Natural killer cell (primary cell): ENCODE results near the gene DLL4. TPM values are rescaled to one million over a fixed set of nuclear protein-coding genes. Genes with fewer than 3 reads are reported as not detected.

Source experiments
- ATAC-seq, 3 donors: fragments of 150-1000 bp in 2 of 3; fragments of 200-7000 bp in 1 of 3; cut with Tn5 transposase; 1 replicate in 1 of 3; 2 replicates in 2 of 3; pipeline ENCODE4 v1.10.0; 2021; ENCODE audit warnings: mild to moderate bottlenecking in 2 of 3, moderate library complexity in 2 of 3
- DNase-seq, 2 donors: peaks; one replicate each; pipeline versions ENCODE4 v3.0.0 to v3.0.0-alpha.2; 2013 to 2021; ENCODE audit warnings: mixed read lengths in 1 of 2
- H3K27ac ChIP-seq: one replicate; pipeline ENCODE4 v1.5.1; 2013; ENCODE audit warnings: mild to moderate bottlenecking, low read length
- H3K27me3 ChIP-seq: one replicate; pipeline ENCODE4 v1.6.1; 2013; ENCODE audit warnings: low read length; ENCODE audit not compliant: control insufficient read depth, insufficient read depth
- H3K36me3 ChIP-seq: one replicate; pipeline ENCODE4 v1.6.1; 2013; ENCODE audit warnings: low read length; ENCODE audit not compliant: control insufficient read depth, insufficient read depth
- H3K4me1 ChIP-seq: one replicate; pipeline ENCODE4 v1.6.1; 2013; ENCODE audit warnings: low read length; ENCODE audit not compliant: control insufficient read depth, insufficient read depth
- H3K4me3 ChIP-seq: one replicate; pipeline ENCODE4 v1.5.1; 2013; ENCODE audit warnings: low read length
- H3K9me3 ChIP-seq: one replicate; pipeline ENCODE4 v1.6.1; 2013; ENCODE audit warnings: low read length; ENCODE audit not compliant: control insufficient read depth, insufficient read depth
- H3K27ac Mint-ChIP-seq, 2 donors: one replicate each; pipeline ENCODE4 v1.8.0; 2022; ENCODE audit warnings: mild to moderate bottlenecking in 2 of 2, mixed read lengths in 2 of 2, moderate library complexity in 1 of 2
- H3K27me3 Mint-ChIP-seq, 2 donors: one replicate each; pipeline ENCODE4 v1.8.0; 2022; ENCODE audit warnings: low read depth in 2 of 2, mixed read lengths in 2 of 2
- H3K36me3 Mint-ChIP-seq: one replicate; pipeline ENCODE4 v1.8.0; 2022; ENCODE audit warnings: mixed read lengths
- H3K4me1 Mint-ChIP-seq, 2 donors: one replicate each; pipeline ENCODE4 v1.8.0; 2022; ENCODE audit warnings: mixed read lengths in 2 of 2
- H3K4me3 Mint-ChIP-seq: one replicate; pipeline ENCODE4 v1.8.0; 2022; ENCODE audit warnings: mild to moderate bottlenecking, moderate library complexity, mixed read lengths
- H3K9me3 Mint-ChIP-seq, 2 donors: one replicate each; pipeline ENCODE4 v1.8.0; 2022; ENCODE audit warnings: mixed read lengths in 2 of 2
- CTCF ChIP-seq: fragments of 200-600 bp; IDR thresholded peaks from one replicate; pipeline ENCODE4 v1.8.0; 2022; ENCODE audit warnings: antibody characterized with exemption
- WGBS: methylation state at CpG from one replicate; pipeline ENCODE4 v1.1.7; 2013; ENCODE audit warnings: missing lambda C conversion rate; ENCODE audit not compliant: insufficient coverage; 5-methylcytosine and 5-hydroxymethylcytosine counted together
- intact Hi-C: fragments of 100-400 bp; cut with micrococcal nuclease; formaldehyde crosslinking; loops from one replicate; pipeline ENCODE4 v1.14.2; 2022
- total RNA-seq, 4 donors: library from RNA; stranded (reverse); fragments of 120-200 nt in 1 of 4; gene quantifications; one replicate each; pipeline versions ENCODE4 v1.2.3 to v1.2.4, GENCODE V29; 2013 to 2022

The DLL4 gene
- total RNA-seq, 3 donors from 2014 or later (not counting 1 experiment from before 2014, with no cell fraction given), result 0.10 to 0.16 TPM; not detected in 1

DNA sequence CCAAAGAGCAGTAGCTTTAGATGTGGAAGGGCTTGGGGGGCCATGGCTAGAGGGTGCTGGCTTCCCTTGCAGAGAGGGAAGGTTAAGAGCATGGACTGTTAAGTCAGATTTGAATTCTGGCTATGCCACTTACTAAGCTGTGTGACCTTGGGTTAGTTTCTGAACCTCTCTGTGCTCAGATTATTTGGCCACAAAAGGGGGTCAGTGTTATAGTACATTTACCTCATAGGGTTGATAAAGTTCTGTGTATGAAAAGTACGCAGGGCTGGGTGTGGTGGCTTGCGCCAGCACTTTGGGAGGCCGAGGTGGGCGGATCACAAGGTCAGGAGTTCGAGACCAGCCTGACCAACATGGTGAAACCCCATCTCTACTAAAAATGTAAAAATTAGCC is 28.1 kb upstream of the DLL4 start:
- H3K27ac Mint-ChIP-seq, result peak overlapping the region in 1 of 2 donors; percentile 51
- no peaks in the 10 kb centered on the region for H3K27me3 Mint-ChIP-seq
- H3K36me3 ChIP-seq, result peaks cover 57% of the 10 kb centered on the region
- DNase-seq, result no peak
- no peak for TF ChIP-seq CTCF
- WGBS, result 78% methylated on average over 5 of the region's 5 CpGs
- H3K27me3 ChIP-seq, result no peaks in the 10 kb centered on the region
- H3K9me3 Mint-ChIP-seq, result no peaks in the 10 kb centered on the region
- intact Hi-C loops, result no loop called here
- no peaks in the 10 kb centered on the region for H3K36me3 Mint-ChIP-seq
- no peak overlapping the region for H3K4me3 ChIP-seq
- ATAC-seq, result no peak
- H3K4me1 ChIP-seq, result peaks cover 26% of the 10 kb centered on the region
- H3K27ac ChIP-seq, result no peak overlapping the region
- H3K9me3 ChIP-seq, result no peaks in the 10 kb centered on the region
- no peak overlapping the region for H3K4me3 Mint-ChIP-seq
- peaks cover 23 to 45% of the 10 kb centered on the region in 2 donors for H3K4me1 Mint-ChIP-seq

DNA sequence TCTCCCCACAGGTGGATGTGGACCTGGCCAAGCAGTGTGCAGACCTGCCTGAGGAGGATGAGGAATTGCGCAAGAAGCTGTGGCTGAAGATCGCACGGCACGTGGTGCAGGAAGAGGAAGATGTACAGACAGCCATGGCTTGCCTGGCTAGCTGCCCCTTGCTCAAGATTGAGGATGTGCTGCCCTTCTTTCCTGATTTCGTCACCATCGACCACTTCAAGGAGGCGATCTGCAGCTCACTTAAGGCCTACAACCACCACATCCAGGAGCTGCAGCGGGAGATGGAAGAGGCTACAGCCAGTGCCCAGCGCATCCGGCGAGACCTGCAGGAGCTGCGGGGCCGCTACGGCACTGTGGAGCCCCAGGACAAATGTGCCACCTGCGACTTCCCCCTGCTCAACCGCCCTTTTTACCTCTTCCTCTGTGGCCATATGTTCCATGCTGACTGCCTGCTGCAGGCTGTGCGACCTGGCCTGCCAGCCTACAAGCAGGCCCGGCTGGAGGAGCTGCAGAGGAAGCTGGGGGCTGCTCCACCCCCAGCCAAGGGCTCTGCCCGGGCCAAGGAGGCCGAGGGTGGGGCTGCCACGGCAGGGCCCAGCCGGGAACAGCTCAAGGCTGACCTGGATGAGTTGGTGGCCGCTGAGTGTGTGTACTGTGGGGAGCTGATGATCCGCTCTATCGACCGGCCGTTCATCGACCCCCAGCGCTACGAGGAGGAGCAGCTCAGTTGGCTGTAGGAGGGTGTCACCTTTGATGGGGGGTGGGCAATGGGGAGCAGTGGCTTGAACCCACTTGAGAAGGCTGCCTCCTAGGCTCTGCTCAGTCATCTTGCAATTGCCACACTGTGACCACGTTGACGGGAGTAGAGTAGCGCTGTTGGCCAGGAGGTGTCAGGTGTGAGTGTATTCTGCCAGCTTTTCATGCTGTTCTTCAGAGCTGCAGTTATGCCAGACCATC is 26.3 kb upstream of the DLL4 start:
- 47% methylated on average over 33 of the region's 33 CpGs for WGBS
- Histone ChIP-seq H3K27ac (peak overlapping the region; percentile 7), H3K9me3 (no peaks in the 10 kb centered on the region), H3K36me3 (peaks cover 46% of the 10 kb centered on the region), H3K27me3 (no peaks in the 10 kb centered on the region), H3K4me1 (peaks cover 42% of the 10 kb centered on the region), H3K4me3 (no peak overlapping the region)
- no peaks in the 10 kb centered on the region for H3K9me3 Mint-ChIP-seq
- no peaks in the 10 kb centered on the region for H3K27me3 Mint-ChIP-seq
- H3K27ac Mint-ChIP-seq, result peak overlapping the region in 1 of 2 donors; percentile 53
- TF ChIP-seq CTCF, result no peak
- intact Hi-C loops, result no loop called here
- ATAC-seq, result peak in 1 of 3 donors; percentile 25
- peak in 1 of 2 donors; percentile 30 for DNase-seq
- H3K36me3 Mint-ChIP-seq, result no peaks in the 10 kb centered on the region
- H3K4me3 Mint-ChIP-seq, result no peak overlapping the region
- peaks cover 24 to 52% of the 10 kb centered on the region in 2 donors for H3K4me1 Mint-ChIP-seq

DNA sequence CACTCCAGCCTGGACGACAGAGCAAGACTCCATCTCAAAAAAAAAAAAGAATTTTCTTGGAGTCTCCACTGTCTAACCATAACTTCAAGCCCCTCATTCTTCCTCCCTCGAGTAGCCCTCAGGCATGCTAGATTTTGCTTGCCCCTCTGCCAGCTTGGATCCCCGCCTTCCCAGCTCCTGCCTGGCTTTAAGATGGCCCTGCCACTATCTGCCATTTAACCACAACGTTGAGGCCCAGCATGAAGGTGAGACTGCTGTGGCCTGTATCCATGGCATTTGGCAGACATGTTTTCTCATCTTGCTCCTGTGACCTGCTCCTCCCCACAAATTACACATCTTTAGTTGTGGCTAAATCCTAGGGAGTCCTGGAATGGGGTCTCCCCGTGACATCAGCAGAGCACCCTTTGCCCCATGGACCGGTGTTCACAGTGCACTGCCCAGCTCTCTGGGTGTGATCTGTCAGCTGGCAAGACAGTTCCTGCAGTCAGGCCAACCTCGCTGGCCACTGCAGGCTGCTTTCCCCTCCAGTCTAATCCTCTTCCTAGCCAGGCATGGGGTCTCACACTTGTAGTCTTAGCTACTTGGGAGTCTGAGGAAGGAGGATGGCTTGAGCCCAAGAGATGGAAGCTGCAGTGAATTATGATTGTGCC is 24.5 kb upstream of the DLL4 start:
- Mint-ChIP-seq H3K4me3 (no peak overlapping the region), H3K27ac (peak overlapping the region; percentile 27 to 67), H3K27me3 (no peaks in the 10 kb centered on the region), H3K36me3 (no peaks in the 10 kb centered on the region), H3K4me1 (peaks cover 24 to 57% of the 10 kb centered on the region in 2 donors), H3K9me3 (no peaks in the 10 kb centered on the region)
- H3K4me1 ChIP-seq, result peaks cover 42% of the 10 kb centered on the region
- peak overlapping the region; percentile 16 for H3K27ac ChIP-seq
- WGBS, result 93% methylated on average over 7 of the region's 7 CpGs
- intact Hi-C loops, result loop anchor here (1.0 kb wide), 1 partner anchor 118 kb away; no protein-coding TSS in a partner anchor
- H3K4me3 ChIP-seq, result no peak overlapping the region
- ATAC-seq, result no peak
- no peak for TF ChIP-seq CTCF
- H3K36me3 ChIP-seq, result peaks cover 34% of the 10 kb centered on the region
- H3K9me3 ChIP-seq, result no peaks in the 10 kb centered on the region
- H3K27me3 ChIP-seq, result no peaks in the 10 kb centered on the region
- no peak for DNase-seq
